A673 (cell line): ENCODE data around the gene NLRP5. TPM values are rescaled to one million over a fixed set of nuclear protein-coding genes. Genes with fewer than 3 reads are reported as not detected.

Experiments used
- BruUV-seq: library from RNA; stranded (reverse); fragments of 400-500 nt; replicated peaks from 2 replicates; lab custom pipeline; 2021; lab: Mats Ljungman, UMichigan
- CTCF ChIA-PET: fragments of 300-600 bp; sonication (Branson Sonifier 250); formaldehyde crosslinking; loops from one replicate; lab custom pipeline; 2022; ENCODE audit warnings: antibody characterized with exemption; lab: Charles Lee
- POLR2A ChIA-PET: fragments of 300-600 bp; sonication (Branson Sonifier 250); formaldehyde crosslinking; loops from one replicate; lab custom pipeline; 2022; ENCODE audit warnings: antibody characterized with exemption; ENCODE audit not compliant: low non-redundant PET; lab: Charles Lee
- DNase-seq: peaks from one replicate; pipeline ENCODE4 v3.0.0-alpha.2; 2015; ENCODE audit warnings: low spot score
- H3K27ac ChIP-seq: fragments of 200-600 bp; sonication (generic); 2 replicates; pipeline ENCODE4 v1.5.1; 2016; ENCODE audit warnings: mixed run types, low read depth, mild to moderate bottlenecking, mixed read lengths, antibody characterized with exemption, low read length; ENCODE audit not compliant: poor library complexity, severe bottlenecking
- H3K27me3 ChIP-seq: fragments of 200-600 bp; sonication (generic); replicated peaks from 2 replicates; pipeline ENCODE4 v1.6.1; 2017; ENCODE audit warnings: mixed run types, low read depth, mild to moderate bottlenecking, mixed read lengths, antibody characterized with exemption, low read length; ENCODE audit not compliant: insufficient read depth, poor library complexity
- H3K36me3 ChIP-seq: fragments of 200-600 bp; sonication (generic); 2 replicates; pipeline ENCODE4 v1.6.1; 2016; ENCODE audit warnings: mixed run types, mild to moderate bottlenecking, mixed read lengths, antibody characterized with exemption, low read length; ENCODE audit not compliant: insufficient read depth, poor library complexity, severe bottlenecking
- H3K4me1 ChIP-seq: fragments of 200-600 bp; sonication (generic); 2 replicates; pipeline ENCODE4 v1.6.1; 2017; ENCODE audit warnings: mixed run types, mild to moderate bottlenecking, mixed read lengths, antibody characterized with exemption, low read length; ENCODE audit not compliant: insufficient read depth, poor library complexity, severe bottlenecking
- H3K4me3 ChIP-seq: fragments of 200-600 bp; sonication (generic); 2 replicates; pipeline ENCODE4 v1.5.1; 2016; ENCODE audit warnings: low read depth, mixed run types, mild to moderate bottlenecking, mixed read lengths, low read length; ENCODE audit not compliant: poor library complexity, severe bottlenecking
- H3K9me3 ChIP-seq: fragments of 200-600 bp; sonication (generic); 2 replicates; pipeline ENCODE4 v1.6.1; 2016; ENCODE audit warnings: mixed run types, low read depth, mild to moderate bottlenecking, mixed read lengths, antibody characterized with exemption, low read length; ENCODE audit not compliant: poor library complexity, severe bottlenecking
- EZH2 ChIP-seq: fragments of 200-600 bp; sonication (generic); IDR thresholded peaks from 2 replicates; pipeline ENCODE4 v1.6.1; 2017; ENCODE audit warnings: borderline replicate concordance, low read depth, mild to moderate bottlenecking, mixed read lengths, antibody characterized with exemption, low read length; ENCODE audit not compliant: poor library complexity, severe bottlenecking
- intact Hi-C: fragments of 100-400 bp; cut with micrococcal nuclease; formaldehyde crosslinking; loops from one replicate; pipeline ENCODE4 v1.10.0; 2022; ENCODE audit not compliant: unreplicated experiment
- total RNA-seq: library from RNA; stranded (reverse); gene quantifications from 2 replicates; pipeline ENCODE4 v1.2.3, GENCODE V29; 2021
- TF ChIP-seq, protein P1 (sequence below): fragments of 300-800, 200-600 bp; sonication (generic); conservative IDR thresholded peaks from 2 replicates; pipeline ENCODE4 v1.5.1; 2017; ENCODE audit warnings: low read depth, mild to moderate bottlenecking, antibody characterized with exemption, low read length, moderate library complexity, mixed read lengths

NLRP5 gene
- total RNA-seq, 1 experiment from 2014 or later = not detected

DNA sequence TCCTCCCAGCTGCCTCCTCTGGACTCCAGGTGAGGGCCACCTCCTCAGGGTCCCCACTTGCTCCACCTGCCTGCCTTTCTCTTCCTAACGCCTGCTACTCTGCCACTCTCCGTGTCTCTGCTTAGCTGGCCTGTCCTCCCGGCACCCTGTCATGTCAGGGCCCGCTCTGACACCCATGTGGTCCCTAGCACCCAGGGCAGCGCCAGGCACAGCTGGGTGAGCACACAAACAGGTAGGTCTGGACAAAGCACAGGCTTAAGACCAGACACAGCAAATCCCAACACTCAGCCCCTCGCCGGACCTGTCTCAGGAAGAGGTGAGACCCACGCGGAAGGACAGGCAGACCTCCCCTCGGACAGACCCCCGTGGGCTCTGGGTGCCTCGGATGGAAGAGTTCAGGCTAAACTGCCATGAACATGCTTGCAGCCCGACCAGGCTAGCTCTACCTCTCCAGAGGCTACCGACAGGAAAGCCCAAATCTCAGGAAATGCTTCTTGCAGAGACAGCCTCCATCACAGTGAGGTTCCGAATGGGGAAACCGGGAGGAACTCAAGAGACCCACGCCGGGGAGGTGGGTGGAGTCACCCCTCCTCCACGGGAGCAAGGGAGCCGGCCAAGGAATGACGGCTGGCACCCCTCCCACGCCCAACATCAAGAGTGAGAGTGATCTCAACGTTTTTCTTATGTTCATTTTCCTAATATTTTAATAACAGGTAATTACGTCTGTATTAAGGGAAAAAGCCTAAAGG is 122.0 kb downstream of the NLRP5 start:
- Histone ChIP-seq H3K9me3 (no peaks in the 10 kb centered on the region), H3K4me1 (peaks cover 54% of the 10 kb centered on the region), H3K36me3 (no peaks in the 10 kb centered on the region), H3K4me3 (no peak overlapping the region), H3K27ac (peak overlapping the region; percentile 74), H3K27me3 (no peaks in the 10 kb centered on the region)
- ChIA-PET POLR2A (no interaction called here), CTCF (interaction anchor here (1.0 kb wide), 1 partner anchor 201 kb away, joined by 5 read pairs; no protein-coding TSS in a partner anchor)
- intact Hi-C loops = no loop called here
- TF ChIP-seq, protein P1, sequence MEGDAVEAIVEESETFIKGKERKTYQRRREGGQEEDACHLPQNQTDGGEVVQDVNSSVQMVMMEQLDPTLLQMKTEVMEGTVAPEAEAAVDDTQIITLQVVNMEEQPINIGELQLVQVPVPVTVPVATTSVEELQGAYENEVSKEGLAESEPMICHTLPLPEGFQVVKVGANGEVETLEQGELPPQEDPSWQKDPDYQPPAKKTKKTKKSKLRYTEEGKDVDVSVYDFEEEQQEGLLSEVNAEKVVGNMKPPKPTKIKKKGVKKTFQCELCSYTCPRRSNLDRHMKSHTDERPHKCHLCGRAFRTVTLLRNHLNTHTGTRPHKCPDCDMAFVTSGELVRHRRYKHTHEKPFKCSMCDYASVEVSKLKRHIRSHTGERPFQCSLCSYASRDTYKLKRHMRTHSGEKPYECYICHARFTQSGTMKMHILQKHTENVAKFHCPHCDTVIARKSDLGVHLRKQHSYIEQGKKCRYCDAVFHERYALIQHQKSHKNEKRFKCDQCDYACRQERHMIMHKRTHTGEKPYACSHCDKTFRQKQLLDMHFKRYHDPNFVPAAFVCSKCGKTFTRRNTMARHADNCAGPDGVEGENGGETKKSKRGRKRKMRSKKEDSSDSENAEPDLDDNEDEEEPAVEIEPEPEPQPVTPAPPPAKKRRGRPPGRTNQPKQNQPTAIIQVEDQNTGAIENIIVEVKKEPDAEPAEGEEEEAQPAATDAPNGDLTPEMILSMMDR = no peak
- no peak for TF ChIP-seq EZH2
- no peak for DNase-seq
- no TSS peak for BruUV-seq

DNA sequence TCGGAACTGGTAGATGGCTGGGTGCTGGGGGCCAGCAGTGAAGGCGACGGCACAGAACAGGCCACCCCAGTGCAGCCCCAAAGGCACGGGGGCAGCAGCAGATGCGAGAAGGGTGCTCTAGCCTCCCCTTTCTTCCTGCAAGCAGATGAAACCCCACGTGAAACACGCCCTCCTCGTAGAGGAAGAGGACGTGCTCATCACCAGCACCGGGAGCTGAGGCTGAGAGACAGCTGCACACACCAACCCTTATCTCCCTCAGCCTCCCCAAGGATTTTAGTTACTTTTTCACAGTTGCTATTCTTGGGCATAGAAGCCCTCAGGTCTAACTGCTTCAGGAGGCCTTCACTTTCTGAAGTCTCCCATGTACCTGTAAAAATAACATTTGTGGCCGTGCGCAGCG is 122.7 kb downstream of the NLRP5 start:
- no TSS peak for BruUV-seq
- intact Hi-C loops = no loop called here
- Histone ChIP-seq H3K27me3 (no peaks in the 10 kb centered on the region), H3K4me1 (peaks cover 54% of the 10 kb centered on the region), H3K9me3 (no peaks in the 10 kb centered on the region), H3K36me3 (no peaks in the 10 kb centered on the region), H3K27ac (no peak overlapping the region), H3K4me3 (no peak overlapping the region)
- TF ChIP-seq, protein P1 = no peak
- TF ChIP-seq EZH2 = no peak
- no peak for DNase-seq
- ChIA-PET CTCF (no interaction called here), POLR2A (no interaction called here)

DNA sequence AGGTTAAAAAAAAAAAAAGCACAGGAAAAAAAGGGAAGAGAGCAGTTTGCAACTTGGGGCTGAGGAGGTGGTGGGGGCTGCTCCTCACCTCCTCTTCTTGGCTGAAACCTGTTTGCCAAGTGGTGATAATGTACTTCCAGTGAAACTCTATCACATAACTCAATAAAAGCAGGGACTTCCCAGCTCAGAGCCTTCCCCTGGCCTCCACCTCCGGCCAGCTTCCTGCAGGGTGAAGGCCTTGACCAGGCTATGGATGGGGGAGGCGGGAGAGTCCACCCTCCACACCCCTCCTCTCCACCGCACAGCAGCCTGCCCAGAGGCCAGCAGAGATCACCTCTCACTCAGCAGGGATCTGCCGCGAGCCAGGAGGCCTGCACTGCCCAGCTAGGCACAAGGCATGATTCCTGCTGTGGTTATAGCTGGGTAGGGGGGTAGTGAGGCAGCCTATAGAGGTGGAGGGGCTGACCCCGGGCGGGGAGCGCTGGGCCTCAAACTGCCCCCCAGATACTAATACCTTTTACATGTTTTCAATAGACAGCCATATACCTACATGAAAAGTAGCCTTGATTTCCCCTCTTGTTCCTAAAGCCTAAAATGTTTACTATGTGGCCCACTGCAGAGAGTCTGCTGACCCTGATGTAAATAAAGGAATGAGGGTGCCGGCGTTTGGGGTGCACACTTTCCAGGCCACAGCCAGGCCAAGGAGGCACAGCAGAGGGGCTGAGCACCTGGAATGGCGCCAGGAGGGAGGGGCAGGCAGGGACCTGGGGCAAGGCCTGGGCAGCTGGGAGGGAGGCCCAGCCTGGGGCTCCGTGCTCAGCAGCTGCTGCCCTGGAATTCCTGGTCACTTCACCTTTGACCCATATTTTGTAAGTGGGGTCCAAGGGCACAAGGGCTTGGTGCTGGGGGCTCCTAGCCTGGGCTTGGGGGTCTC is 124.2 kb downstream of the NLRP5 start:
- no peaks in the 10 kb centered on the region for H3K9me3 ChIP-seq
- DNase-seq = no peak
- ChIA-PET POLR2A (no interaction called here), CTCF (no interaction called here)
- H3K4me3 ChIP-seq = no peak overlapping the region
- H3K27me3 ChIP-seq = no peaks in the 10 kb centered on the region
- H3K27ac ChIP-seq = peak overlapping the region; percentile 71
- TF ChIP-seq, protein P1 = no peak
- TF ChIP-seq EZH2 = no peak
- H3K4me1 ChIP-seq = peaks cover 48% of the 10 kb centered on the region
- BruUV-seq = no TSS peak
- no peaks in the 10 kb centered on the region for H3K36me3 ChIP-seq
- intact Hi-C loops = no loop called here

Other genes starting within 250 kb of the NLRP5 start
- not detected in 2 replicates for gene NLRP9, start 248.4 kb upstream of the NLRP5 start, total RNA-seq
- gene RFPL4A, start 227.7 kb upstream of the NLRP5 start, total RNA-seq = not detected in 2 replicates
- gene RFPL4AL1, start 217.7 kb upstream of the NLRP5 start, total RNA-seq = not detected in 2 replicates
- gene NLRP11, start 154.8 kb upstream of the NLRP5 start, total RNA-seq = 0.46 and 0.52 TPM in 2 replicates
- 0.15 TPM in 1 of 2 replicates, not detected in the other for gene NLRP4, start 150.2 kb upstream of the NLRP5 start, total RNA-seq
- gene NLRP13, start 54.4 kb upstream of the NLRP5 start, total RNA-seq = not detected in 2 replicates
- not detected in 2 replicates for gene NLRP8, start 38.9 kb upstream of the NLRP5 start, total RNA-seq
- 48.6 and 51.0 TPM in 2 replicates for gene ZNF787, start 134.5 kb downstream of the NLRP5 start, total RNA-seq
- 44.2 and 45.3 TPM in 2 replicates for gene ZNF444, start 154.5 kb downstream of the NLRP5 start, total RNA-seq
- not detected in 2 replicates for gene GALP, start 189.2 kb downstream of the NLRP5 start, total RNA-seq
- gene ZSCAN5B, start 211.0 kb downstream of the NLRP5 start, total RNA-seq = not detected in 2 replicates
- not detected in 2 replicates for gene ZSCAN5C, start 215.5 kb downstream of the NLRP5 start, total RNA-seq